ENCODE measurements around the gene CYP1A2.

The CYP1A2 gene

DNA sequence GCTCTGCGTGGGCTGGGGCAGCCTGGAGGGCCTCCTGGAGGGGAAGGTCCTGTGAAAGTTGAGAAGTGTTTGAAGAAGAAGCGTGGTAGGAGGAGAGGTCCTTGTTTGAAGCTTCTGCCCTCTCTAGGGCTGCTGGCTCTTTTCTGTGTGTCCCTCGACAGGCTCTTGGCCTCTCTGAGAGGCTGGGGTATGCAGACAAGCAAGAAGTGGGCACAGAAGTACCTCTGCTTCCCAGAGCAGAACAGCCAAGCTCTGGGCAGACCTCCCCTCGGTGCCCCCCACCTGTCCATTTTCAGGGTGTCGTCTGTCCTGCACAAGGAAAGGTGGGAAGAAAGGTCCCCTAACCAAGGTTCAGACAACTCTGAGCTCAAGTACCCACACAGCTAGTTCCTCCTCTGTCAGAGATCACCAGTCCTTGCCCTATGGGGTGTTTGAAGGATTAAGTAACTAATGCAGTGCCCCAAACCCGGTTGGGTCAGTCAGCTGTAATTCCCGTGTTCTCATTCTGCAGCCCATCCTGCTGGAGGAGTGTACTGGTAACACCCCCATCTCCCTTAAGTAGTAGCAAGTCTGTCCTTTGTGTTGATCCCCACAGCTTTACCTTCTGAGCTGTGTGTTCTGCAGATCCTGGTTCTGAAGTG, 39.5 kb downstream of the CYP1A2 start:
- no peaks in the 10 kb centered on the region for H3K9me3 ChIP-seq (ENCODE audit: control extremely low read depth in 1 of 5, control insufficient read depth in 4 of 5, insufficient read depth in 2 of 5, low read depth in 1 of 5, low read length in 4 of 5)
- peaks cover 0 to 43% (median 2%) of the 10 kb centered on the region in 4 experiments for H3K36me3 ChIP-seq (ENCODE audit: control insufficient read depth in 4 of 4, insufficient read depth in 4 of 4, low read length in 3 of 4)
- 4% methylated on average over 6 of the region's 7 CpGs for WGBS (ENCODE audit: insufficient coverage)
- peak overlapping the region in 6 of 7 experiments; percentile 43 to 71 (median 55) for H3K4me3 ChIP-seq (ENCODE audit: control insufficient read depth in 1 of 7, extremely low read depth in 1 of 7, insufficient read depth in 4 of 7, low read depth in 2 of 7, low read length in 6 of 7)
- H3K27ac ChIP-seq (ENCODE audit: insufficient read depth in 1 of 2, low read depth in 1 of 2, low read length in 2 of 2, poor library complexity in 1 of 2, severe bottlenecking in 2 of 2) = peak overlapping the region in 1 of 2 experiments; percentile 89
- CTCF ChIA-PET = interaction anchor here (1.0 to 20.4 kb wide), 10 partner anchors 9 to 160 kb away, joined by 3 to 1027 read pairs (median 7); partner anchors contain the start of gene CSK
- no peak for DNase-seq
- POLR2A ChIA-PET = interaction anchor here (0.6 to 2.3 kb wide), 3 partner anchors 12 to 82 kb away, joined by 4 to 29 read pairs (median 4); no protein-coding TSS in a partner anchor
- peaks cover 48 to 100% (median 100%) of the 10 kb centered on the region in 4 experiments for H3K4me1 ChIP-seq (ENCODE audit: control extremely low read depth in 1 of 4, control insufficient read depth in 4 of 4, insufficient read depth in 4 of 4, low read length in 3 of 4)
- H3K27me3 ChIP-seq (replicated peaks in 2 of 5; ENCODE audit: control insufficient read depth in 4 of 5, insufficient read depth in 5 of 5, low read length in 4 of 5) = no peaks in the 10 kb centered on the region

DNA sequence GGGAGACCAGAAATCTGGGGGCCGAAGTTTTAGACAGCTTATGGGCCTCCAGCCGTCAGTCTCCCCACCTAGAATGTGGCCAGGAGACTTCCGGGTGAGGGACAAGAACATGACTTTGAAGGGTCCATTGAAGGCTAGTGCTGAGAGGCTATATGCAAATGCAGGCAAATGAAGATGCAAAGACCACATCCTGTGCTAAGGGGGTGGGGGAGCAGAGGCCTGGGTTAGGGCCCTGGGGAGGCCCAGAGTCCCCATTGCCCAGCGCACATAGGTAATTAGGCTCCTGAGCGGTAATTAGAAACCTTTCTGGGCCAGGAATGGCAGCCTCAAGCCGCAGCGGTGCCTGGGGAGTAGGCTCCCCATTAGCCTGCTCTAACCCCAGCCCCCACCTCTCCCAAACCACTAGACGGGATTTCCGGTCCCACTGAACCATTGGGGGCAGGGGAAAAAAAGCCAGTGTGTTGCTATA, 40.1 kb downstream of the CYP1A2 start:
- peak in 2 of 3 donors; percentile 59 to 60 for DNase-seq
- peak overlapping the region; percentile 10 to 89 for H3K27ac ChIP-seq (ENCODE audit: insufficient read depth in 1 of 2, low read depth in 1 of 2, low read length in 2 of 2, poor library complexity in 1 of 2, severe bottlenecking in 2 of 2)

DNA sequence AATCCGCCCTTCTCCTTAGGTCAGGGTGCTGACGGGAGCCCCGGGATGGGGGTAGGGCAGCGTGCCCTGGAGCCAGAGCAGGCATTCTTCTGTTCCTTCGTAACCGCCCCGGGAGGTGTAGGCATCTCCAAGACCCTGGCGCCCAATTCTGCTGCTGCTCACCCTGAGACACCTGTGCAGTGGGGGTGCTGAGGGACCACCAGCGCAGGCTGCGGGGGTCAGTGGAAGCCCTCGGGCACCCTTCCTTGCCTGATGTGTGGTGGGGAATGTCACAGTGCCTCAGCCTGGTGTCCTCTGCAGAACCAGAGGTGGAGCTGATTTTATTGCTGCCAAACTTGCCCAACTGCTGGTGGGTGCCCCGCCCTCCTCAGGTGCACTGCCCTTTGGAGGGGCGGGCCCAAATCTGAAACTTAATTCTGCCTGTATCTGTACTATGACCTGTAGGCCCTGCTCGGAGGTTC, 40.6 kb downstream of the CYP1A2 start:
- DNase-seq = no peak
- POLR2A ChIA-PET = interaction anchor here (1.2 to 3.3 kb wide), 3 partner anchors 10 to 12 kb away, joined by 4 to 16 read pairs (median 5); no protein-coding TSS in a partner anchor

More for the DNA sequence above, 40.1 kb downstream of the CYP1A2 start:
- ChIA-PET POLR2A (interaction anchor here (2.3 to 3.3 kb wide), 2 partner anchors 12 to 13 kb away, joined by 16 to 29 read pairs; no protein-coding TSS in a partner anchor), CTCF (interaction anchor here (1.8 to 20.4 kb wide), 6 partner anchors 8 to 153 kb away, joined by 6 to 1027 read pairs (median 25); partner anchors contain the start of gene CSK)
- WGBS (ENCODE audit: insufficient coverage) = 0% methylated on average over 4 of the region's 9 CpGs
- peaks cover 0 to 42% (median 2%) of the 10 kb centered on the region in 4 experiments for H3K36me3 ChIP-seq (ENCODE audit: control insufficient read depth in 4 of 4, insufficient read depth in 4 of 4, low read length in 3 of 4)
- no peaks in the 10 kb centered on the region for H3K27me3 ChIP-seq (replicated peaks in 2 of 5; ENCODE audit: control insufficient read depth in 4 of 5, insufficient read depth in 5 of 5, low read length in 4 of 5)
- H3K4me3 ChIP-seq (ENCODE audit: control insufficient read depth in 1 of 7, extremely low read depth in 1 of 7, insufficient read depth in 4 of 7, low read depth in 2 of 7, low read length in 6 of 7) = peak overlapping the region in 6 of 7 experiments; percentile 46 to 71 (median 55)
- no peaks in the 10 kb centered on the region for H3K9me3 ChIP-seq (ENCODE audit: control extremely low read depth in 1 of 5, control insufficient read depth in 4 of 5, insufficient read depth in 2 of 5, low read depth in 1 of 5, low read length in 4 of 5)
- peaks cover 48 to 100% (median 100%) of the 10 kb centered on the region in 4 experiments for H3K4me1 ChIP-seq (ENCODE audit: control extremely low read depth in 1 of 4, control insufficient read depth in 4 of 4, insufficient read depth in 4 of 4, low read length in 3 of 4)

DNA sequence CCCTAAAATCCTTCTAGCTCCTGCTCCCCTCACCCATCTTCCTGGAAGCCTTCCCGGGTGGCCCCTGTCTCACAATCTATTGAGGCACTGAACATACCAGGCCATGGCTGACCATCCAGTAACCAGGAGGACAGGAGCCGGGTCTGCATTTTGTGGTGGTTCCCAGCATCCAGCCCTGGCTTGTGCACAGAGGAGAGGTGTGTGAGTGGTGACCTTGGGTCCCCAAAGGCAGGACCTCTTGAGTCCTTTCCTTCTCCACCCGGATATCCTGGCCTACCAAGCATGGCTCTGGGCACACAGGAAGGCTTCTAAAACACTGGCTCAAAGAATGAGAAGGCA, 41.1 kb downstream of the CYP1A2 start:
- Histone ChIP-seq H3K9me3 (ENCODE audit: control extremely low read depth in 1 of 5, control insufficient read depth in 4 of 5, insufficient read depth in 2 of 5, low read depth in 1 of 5, low read length in 4 of 5) (no peaks in the 10 kb centered on the region), H3K4me3 (ENCODE audit: control insufficient read depth in 1 of 7, extremely low read depth in 1 of 7, insufficient read depth in 4 of 7, low read depth in 2 of 7, low read length in 6 of 7) (peak overlapping the region in 6 of 7 experiments; percentile 50 to 71 (median 60)), H3K27ac (ENCODE audit: insufficient read depth in 1 of 2, low read depth in 1 of 2, low read length in 2 of 2, poor library complexity in 1 of 2, severe bottlenecking in 2 of 2) (peak overlapping the region; percentile 55 to 89), H3K36me3 (ENCODE audit: control insufficient read depth in 4 of 4, insufficient read depth in 4 of 4, low read length in 3 of 4) (peaks cover 0 to 41% (median 2%) of the 10 kb centered on the region in 4 experiments), H3K4me1 (ENCODE audit: control extremely low read depth in 1 of 4, control insufficient read depth in 4 of 4, insufficient read depth in 4 of 4, low read length in 3 of 4) (peaks cover 41 to 98% (median 96%) of the 10 kb centered on the region in 4 experiments), H3K27me3 (replicated peaks in 2 of 5; ENCODE audit: control insufficient read depth in 4 of 5, insufficient read depth in 5 of 5, low read length in 4 of 5) (no peaks in the 10 kb centered on the region)
- CTCF ChIA-PET = interaction anchor here (0.5 to 20.4 kb wide), 5 partner anchors 10 to 396 kb away, joined by 3 to 1027 read pairs (median 3); partner anchors contain the start of gene CSK
- POLR2A ChIA-PET = interaction anchor here (1.2 to 4.7 kb wide), 4 partner anchors 8 to 13 kb away, joined by 4 to 31 read pairs (median 10); partner anchors contain the start of gene CSK
- no peak for DNase-seq
- WGBS (ENCODE audit: insufficient coverage) = no CpG with 5 or more reads among the region's 3 CpGs

More for the DNA sequence above, 40.6 kb downstream of the CYP1A2 start:
- WGBS (ENCODE audit: insufficient coverage) = 7% methylated on average over 13 of the region's 14 CpGs
- Histone ChIP-seq H3K9me3 (ENCODE audit: control extremely low read depth in 1 of 5, control insufficient read depth in 4 of 5, insufficient read depth in 2 of 5, low read depth in 1 of 5, low read length in 4 of 5) (no peaks in the 10 kb centered on the region), H3K27ac (ENCODE audit: insufficient read depth in 1 of 2, low read depth in 1 of 2, low read length in 2 of 2, poor library complexity in 1 of 2, severe bottlenecking in 2 of 2) (peak overlapping the region; percentile 10 to 89), H3K27me3 (replicated peaks in 2 of 5; ENCODE audit: control insufficient read depth in 4 of 5, insufficient read depth in 5 of 5, low read length in 4 of 5) (no peaks in the 10 kb centered on the region), H3K36me3 (ENCODE audit: control insufficient read depth in 4 of 4, insufficient read depth in 4 of 4, low read length in 3 of 4) (peaks cover 0 to 38% (median 2%) of the 10 kb centered on the region in 4 experiments), H3K4me3 (ENCODE audit: control insufficient read depth in 1 of 7, extremely low read depth in 1 of 7, insufficient read depth in 4 of 7, low read depth in 2 of 7, low read length in 6 of 7) (peak overlapping the region in 6 of 7 experiments; percentile 50 to 71 (median 60)), H3K4me1 (ENCODE audit: control extremely low read depth in 1 of 4, control insufficient read depth in 4 of 4, insufficient read depth in 4 of 4, low read length in 3 of 4) (peaks cover 45 to 98% (median 96%) of the 10 kb centered on the region in 4 experiments)
- CTCF ChIA-PET = interaction anchor here (0.6 to 20.4 kb wide), 7 partner anchors 8 to 154 kb away, joined by 3 to 1027 read pairs (median 18); partner anchors contain the start of gene CSK

DNA sequence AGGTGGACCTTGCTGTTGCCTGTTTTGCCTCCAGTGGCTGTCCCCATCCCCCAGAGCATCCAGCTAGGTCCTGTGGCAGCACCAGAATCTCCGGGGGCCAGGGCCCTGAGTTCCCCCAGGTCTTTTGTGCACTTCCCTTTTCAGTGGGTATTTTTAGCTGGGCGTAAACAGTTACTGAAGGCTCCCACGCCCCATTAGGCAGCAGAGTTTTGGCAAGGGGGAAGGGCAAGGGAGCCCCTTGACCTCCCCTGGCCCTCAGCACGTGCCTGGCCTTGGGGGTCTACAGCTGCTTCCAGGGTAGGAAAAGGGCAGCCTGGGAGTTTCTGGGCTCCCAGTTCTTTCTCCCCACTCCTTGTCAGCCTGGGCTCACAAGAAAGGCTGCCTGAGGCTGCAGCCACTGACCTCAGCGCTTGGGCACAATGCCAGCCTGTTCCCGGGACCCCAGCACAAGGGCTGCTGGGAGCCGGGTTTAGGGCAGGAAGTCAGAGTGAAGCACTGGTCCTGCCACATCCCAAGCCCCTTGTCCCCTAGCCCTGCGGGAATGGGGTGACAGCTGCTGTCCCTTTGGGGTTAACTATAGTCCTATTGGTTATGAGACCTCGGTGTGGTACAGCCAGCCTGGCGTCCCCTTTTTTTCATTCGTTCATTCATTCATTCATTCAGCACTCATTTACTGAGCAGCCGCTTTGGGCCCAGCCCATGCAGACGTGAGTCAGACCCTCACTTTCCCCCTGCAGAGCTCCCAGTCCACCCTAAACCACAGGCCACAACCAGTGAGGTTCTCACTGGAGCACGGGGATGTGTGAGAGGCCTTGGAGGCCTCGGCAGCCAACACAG, 41.7 kb downstream of the CYP1A2 start:
- CTCF ChIA-PET = interaction anchor here (0.5 to 20.4 kb wide), 4 partner anchors 10 to 396 kb away, joined by 3 to 1027 read pairs (median 34); partner anchors contain the start of gene CSK
- Histone ChIP-seq H3K27me3 (replicated peaks in 2 of 5; ENCODE audit: control insufficient read depth in 4 of 5, insufficient read depth in 5 of 5, low read length in 4 of 5) (no peaks in the 10 kb centered on the region), H3K4me1 (ENCODE audit: control extremely low read depth in 1 of 4, control insufficient read depth in 4 of 4, insufficient read depth in 4 of 4, low read length in 3 of 4) (peaks cover 38 to 98% (median 96%) of the 10 kb centered on the region in 4 experiments), H3K36me3 (ENCODE audit: control insufficient read depth in 4 of 4, insufficient read depth in 4 of 4, low read length in 3 of 4) (peaks cover 0 to 41% (median 2%) of the 10 kb centered on the region in 4 experiments), H3K4me3 (ENCODE audit: control insufficient read depth in 1 of 7, extremely low read depth in 1 of 7, insufficient read depth in 4 of 7, low read depth in 2 of 7, low read length in 6 of 7) (peak overlapping the region in 6 of 7 experiments; percentile 50 to 71 (median 60)), H3K9me3 (ENCODE audit: control extremely low read depth in 1 of 5, control insufficient read depth in 4 of 5, insufficient read depth in 2 of 5, low read depth in 1 of 5, low read length in 4 of 5) (no peaks in the 10 kb centered on the region), H3K27ac (ENCODE audit: insufficient read depth in 1 of 2, low read depth in 1 of 2, low read length in 2 of 2, poor library complexity in 1 of 2, severe bottlenecking in 2 of 2) (peak overlapping the region; percentile 55 to 89)
- WGBS (ENCODE audit: insufficient coverage) = 3% methylated on average over 13 of the region's 15 CpGs
- POLR2A ChIA-PET = interaction anchor here (0.6 to 4.7 kb wide), 7 partner anchors 8 to 1489 kb away, joined by 3 to 31 read pairs (median 4); partner anchors contain the start of gene CSK
- peak in 2 of 3 donors; percentile 82 to 88 for DNase-seq

DNA sequence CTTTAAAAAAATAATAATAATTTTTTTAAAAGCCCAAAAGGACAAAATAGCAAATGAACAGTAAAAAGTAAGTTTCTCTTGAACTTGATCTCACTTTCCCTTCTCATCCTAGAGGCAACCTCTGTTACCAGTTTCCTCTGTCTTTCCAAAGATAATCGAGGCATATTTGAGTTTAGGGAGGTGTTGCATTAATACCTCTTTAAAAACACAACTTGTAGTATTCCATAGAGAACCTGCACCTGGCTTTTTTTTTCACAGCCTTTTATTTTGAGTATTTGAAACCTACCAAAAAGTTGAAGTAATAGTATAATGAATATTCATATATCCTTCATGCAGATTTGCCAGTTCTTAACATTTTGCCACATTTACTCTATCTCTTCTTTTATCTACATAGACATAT, 42.4 kb downstream of the CYP1A2 start:
- Histone ChIP-seq H3K27ac (ENCODE audit: insufficient read depth in 1 of 2, low read depth in 1 of 2, low read length in 2 of 2, poor library complexity in 1 of 2, severe bottlenecking in 2 of 2) (peak overlapping the region in 1 of 2 experiments; percentile 89), H3K9me3 (ENCODE audit: control extremely low read depth in 1 of 5, control insufficient read depth in 4 of 5, insufficient read depth in 2 of 5, low read depth in 1 of 5, low read length in 4 of 5) (no peaks in the 10 kb centered on the region), H3K27me3 (replicated peaks in 2 of 5; ENCODE audit: control insufficient read depth in 4 of 5, insufficient read depth in 5 of 5, low read length in 4 of 5) (no peaks in the 10 kb centered on the region), H3K36me3 (ENCODE audit: control insufficient read depth in 4 of 4, insufficient read depth in 4 of 4, low read length in 3 of 4) (peaks cover 0 to 38% (median 3%) of the 10 kb centered on the region in 4 experiments), H3K4me3 (ENCODE audit: control insufficient read depth in 1 of 7, extremely low read depth in 1 of 7, insufficient read depth in 4 of 7, low read depth in 2 of 7, low read length in 6 of 7) (peak overlapping the region in 4 of 7 experiments; percentile 16 to 71 (median 60)), H3K4me1 (ENCODE audit: control extremely low read depth in 1 of 4, control insufficient read depth in 4 of 4, insufficient read depth in 4 of 4, low read length in 3 of 4) (peaks cover 38 to 97% (median 91%) of the 10 kb centered on the region in 4 experiments)
- POLR2A ChIA-PET = interaction anchor here (0.6 to 4.7 kb wide), 4 partner anchors 9 to 1490 kb away, joined by 3 to 31 read pairs (median 10); partner anchors contain the start of gene CSK
- CTCF ChIA-PET = interaction anchor here (6.7 to 20.4 kb wide), 3 partner anchors 9 to 157 kb away, joined by 64 to 1027 read pairs (median 136); partner anchors contain the start of gene CSK
- DNase-seq = no peak
- no CpG with 5 or more reads among the region's 1 CpG for WGBS (ENCODE audit: insufficient coverage)

All from common myeloid progenitor, CD34-positive (primary cell).